Heart left ventricle (tissue), 16 donors: ENCODE measurements around the gene TAAR1. TPM values are rescaled to one million over a fixed set of nuclear protein-coding genes. Genes with fewer than 3 reads are reported as not detected.

ENCODE experiments used
- ATAC-seq, 4 donors: fragments of 200-7000 bp; cut with Tn5 transposase; one replicate each; pipeline ENCODE4 v1.9.1; 2020 to 2022; ENCODE audit warnings: moderate library complexity in 4 of 4, mild to moderate bottlenecking in 3 of 4, moderate number of reproducible peaks in 1 of 4
- DNase-seq, 5 donors: peaks; one replicate each; pipeline ENCODE4 v3.0.0-alpha.2; 2020
- H3K27ac ChIP-seq, 12 donors: fragments of 200-600 bp; sonication (generic) in 4 of 12; one replicate each; pipeline versions ENCODE4 v1.5.0 to v1.8.0; 2016 to 2022; ENCODE audit warnings: mild to moderate bottlenecking in 2 of 12
- H3K27me3 ChIP-seq, 9 donors: fragments of 200-600 bp; sonication (generic) in 2 of 9; one replicate each; pipeline versions ENCODE4 v1.5.1 to v1.8.0; 2016 to 2022; ENCODE audit warnings: mild to moderate bottlenecking in 3 of 9
- H3K36me3 ChIP-seq, 9 donors: fragments of 200-600 bp; sonication (generic) in 2 of 9; one replicate each; pipeline versions ENCODE4 v1.5.0 to v1.8.0; 2018 to 2022; ENCODE audit warnings: mild to moderate bottlenecking in 2 of 9
- H3K4me1 ChIP-seq, 12 donors: fragments of 200-600 bp; sonication (generic) in 4 of 12; one replicate each; pipeline versions ENCODE4 v1.5.0 to v1.8.0; 2016 to 2022; ENCODE audit warnings: mild to moderate bottlenecking in 3 of 12
- H3K4me3 ChIP-seq, 12 donors: fragments of 200-600 bp; sonication (generic) in 4 of 12; one replicate each; pipeline versions ENCODE4 v1.5.0 to v1.8.0; 2017 to 2022; ENCODE audit warnings: mild to moderate bottlenecking in 9 of 12, moderate library complexity in 4 of 12
- H3K9me3 ChIP-seq, 12 donors: fragments of 200-600 bp; sonication (generic) in 4 of 12; one replicate each; pipeline versions ENCODE4 v1.5.0 to v1.8.0; 2016 to 2022; ENCODE audit warnings: mild to moderate bottlenecking in 1 of 12
- CTCF ChIP-seq, 12 donors: fragments of 200-600 bp; sonication (generic) in 4 of 12; IDR thresholded peaks; one replicate each; pipeline versions ENCODE4 v1.5.0 to v1.8.0; 2018 to 2022; ENCODE audit warnings: antibody characterized with exemption in 12 of 12, mild to moderate bottlenecking in 5 of 12
- POLR2A ChIP-seq, 2 donors: fragments of 450-650 bp; IDR thresholded peaks; one replicate each; pipeline ENCODE4 v1.6.1; 2017; ENCODE audit warnings: antibody characterized with exemption in 2 of 2, mild to moderate bottlenecking in 2 of 2, moderate library complexity in 2 of 2
- WGBS, 4 donors: extraction: QIAGEN DNeasy Blood & Tissue Kit in 2 of 4; methylation state at CpG; one replicate each; pipeline versions ENCODE4 v1.1.5 to v1.1.7; 2013 to 2018; 5-methylcytosine and 5-hydroxymethylcytosine counted together
- intact Hi-C, 10 donors: fragments of 100-400 bp; cut with DNase I; formaldehyde crosslinking; loops; one replicate each; pipeline versions ENCODE4 v1.11.1 to v1.14.2; 2022
- polyA plus RNA-seq, 2 donors: library from polyadenylated mRNA; stranded (reverse); fragments of 200-250 nt; gene quantifications; one replicate each; pipeline ENCODE4 v1.2.3, GENCODE V29; 2013
- total RNA-seq, 9 donors: library from RNA; depleted of rRNA in 2 of 9; stranded (reverse); fragments of >200 nt in 2 of 9; fragmentation: NEBNext Ultra II Directional in 3 of 9; extraction: Animal tissue kit (Norgen Biotek cat#: 25700) in 3 of 9; gene quantifications; one replicate each; pipeline versions ENCODE4 v1.1.0 to v1.2.4, GENCODE V29; 2016 to 2023
- donor health status: ischemic (EF 13 %, LVEDD 7.1; RV severe dilation, severe dysfunction).
- donor health status: healthy with polysubstance abuse.
- donor health status: DM: no; HTN: yes; CAD: no.
- donor health status: DM: no; HTN: no; CAD: no.
- donor health status: ischemic (EF 25% LVEDD 6.9; RV normal size, moderate dysfunction).
- donor health status: ischemic (EF 25% LVEDD 5.7; RV mildly dilated, moderate dysfunction).
- donor health status: healthy.
- donor health status: DM: yes; HTN: yes; CAD: no.
- donor health status: ischemic (EF 35%, LVEDD 5.7; RV mildly dilated, moderate dysfunction).
- donor health status: nonischemic (EF 11% LVEDD 7.7; RV severe dilation, severe dysfunction).
- donor health status: DM: yes; HTN: yes; CAD: no.
- donor health status: PGD.
- donor health status: ischemic (EF 29% LVEDD 5.4; RV normal size, mild dysfunction).
- donor health status: nonischemic (EF 23%, LVEDD 6.1; RV moderate dilation, normal function).

The TAAR1 gene
- total and polyA plus RNA-seq, 11 donors = not detected

- no peak for DNase-seq
- peaks cover 0 to 3% (median 0%) of the 10 kb centered on the region in 9 donors for H3K27me3 ChIP-seq
- intact Hi-C loops = loop anchor here in 4 of 10 donors (5.0 to 10.0 kb wide), 3 partner anchors 91 to 121 kb away; partner anchors contain the start of gene SLC18B1 (in 2 of the 4)
- WGBS, 4 donors = 78 to 84% (median 82%) methylated on average over 10 of the region's 10 CpGs
- H3K4me3 ChIP-seq = no peak overlapping the region
- no peak for TF ChIP-seq CTCF (IDR thresholded peaks at IDR 0.05)
- TF ChIP-seq POLR2A (IDR thresholded peaks at IDR 0.05) = no peak
- H3K36me3 ChIP-seq = no peaks in the 10 kb centered on the region
- no peaks in the 10 kb centered on the region for H3K9me3 ChIP-seq
- ATAC-seq = no peak
- no peak overlapping the region for H3K27ac ChIP-seq
- H3K4me1 ChIP-seq = peaks cover 0 to 11% (median 0%) of the 10 kb centered on the region in 12 donors
Observed at GRCh38 chr6:132673376-132674094, 14.6 kb upstream of the TAAR1 start.

- WGBS, 4 donors = 85 to 97% (median 93%) methylated on average over 1 of the region's 1 CpG
- Histone ChIP-seq H3K27ac (no peak overlapping the region), H3K27me3 (peaks cover 0 to 3% (median 0%) of the 10 kb centered on the region in 9 donors), H3K4me1 (peaks cover 0 to 9% (median 0%) of the 10 kb centered on the region in 12 donors), H3K36me3 (no peaks in the 10 kb centered on the region), H3K9me3 (no peaks in the 10 kb centered on the region), H3K4me3 (no peak overlapping the region)
- TF ChIP-seq POLR2A (IDR thresholded peaks at IDR 0.05) = no peak
- no peak for TF ChIP-seq CTCF (IDR thresholded peaks at IDR 0.05)
- no peak for ATAC-seq
- DNase-seq = no peak
- intact Hi-C loops = loop anchor here in 5 of 10 donors (2.0 to 10.0 kb wide), 4 partner anchors 94 to 140 kb away; partner anchors contain the start of gene SLC18B1 (in 2 of the 5)
Observed at GRCh38 chr6:132671295-132671694, 12.3 kb upstream of the TAAR1 start.

GRCh38 chr6:132669690-132670291 lies 10.8 kb upstream of the TAAR1 start:
- no peak for DNase-seq
- intact Hi-C loops = loop anchor here (1.0 to 10.0 kb wide), 12 partner anchors 95 to 885 kb away; partner anchors contain the start of genes SLC18B1 (in 4 of the 10) and TAAR9 (in 1 of the 10)
- WGBS, 4 donors = 14 to 18% (median 14%) methylated on average over 4 of the region's 4 CpGs
- no peak for TF ChIP-seq POLR2A (IDR thresholded peaks at IDR 0.05)
- TF ChIP-seq CTCF (IDR thresholded peaks at IDR 0.05) = peak; percentile 26 to 70 (median 49)
- peaks cover 0 to 3% (median 0%) of the 10 kb centered on the region in 9 donors for H3K27me3 ChIP-seq
- H3K4me3 ChIP-seq = no peak overlapping the region
- peaks cover 0 to 2% (median 0%) of the 10 kb centered on the region in 12 donors for H3K9me3 ChIP-seq
- no peaks in the 10 kb centered on the region for H3K36me3 ChIP-seq
- H3K4me1 ChIP-seq = peaks cover 0 to 4% (median 0%) of the 10 kb centered on the region in 12 donors
- H3K27ac ChIP-seq = peak overlapping the region in 1 of 12 donors; percentile 42
- peak; percentile 37 to 73 (median 54) for ATAC-seq

- ATAC-seq (no peak), DNase-seq (no peak)
- no peaks in the 10 kb centered on the region for H3K36me3 ChIP-seq
- intact Hi-C loops = loop anchor here in 4 of 10 donors (5.0 to 10.0 kb wide), 5 partner anchors 99 to 889 kb away; partner anchors contain the start of gene TAAR9 (in 1 of the 4)
- 79 to 91% (median 87%) methylated on average over 4 of the region's 4 CpGs for WGBS, 4 donors
- no peak overlapping the region for H3K4me3 ChIP-seq
- H3K9me3 ChIP-seq = peaks cover 0 to 6% (median 0%) of the 10 kb centered on the region in 12 donors
- H3K27me3 ChIP-seq = no peaks in the 10 kb centered on the region
- no peak for TF ChIP-seq POLR2A (IDR thresholded peaks at IDR 0.05)
- TF ChIP-seq CTCF (IDR thresholded peaks at IDR 0.05) = no peak
- H3K27ac ChIP-seq = no peak overlapping the region
- H3K4me1 ChIP-seq = peaks cover 0 to 4% (median 0%) of the 10 kb centered on the region in 12 donors
Observed at GRCh38 chr6:132666118-132666517, 7.1 kb upstream of the TAAR1 start.
